Activated CD8-positive, alpha-beta memory T cell treated with anti-CD3 and anti-CD28 coated beads for 48 hours (primary cell): ENCODE results near the gene OPCML.

Experiments
- DNase-seq, 3 experiments: peaks; one replicate each; pipeline ENCODE4 v3.0.0-alpha.2; 2020; ENCODE audit warnings: low read depth in 2 of 3, low spot score in 2 of 3

OPCML gene

DNA sequence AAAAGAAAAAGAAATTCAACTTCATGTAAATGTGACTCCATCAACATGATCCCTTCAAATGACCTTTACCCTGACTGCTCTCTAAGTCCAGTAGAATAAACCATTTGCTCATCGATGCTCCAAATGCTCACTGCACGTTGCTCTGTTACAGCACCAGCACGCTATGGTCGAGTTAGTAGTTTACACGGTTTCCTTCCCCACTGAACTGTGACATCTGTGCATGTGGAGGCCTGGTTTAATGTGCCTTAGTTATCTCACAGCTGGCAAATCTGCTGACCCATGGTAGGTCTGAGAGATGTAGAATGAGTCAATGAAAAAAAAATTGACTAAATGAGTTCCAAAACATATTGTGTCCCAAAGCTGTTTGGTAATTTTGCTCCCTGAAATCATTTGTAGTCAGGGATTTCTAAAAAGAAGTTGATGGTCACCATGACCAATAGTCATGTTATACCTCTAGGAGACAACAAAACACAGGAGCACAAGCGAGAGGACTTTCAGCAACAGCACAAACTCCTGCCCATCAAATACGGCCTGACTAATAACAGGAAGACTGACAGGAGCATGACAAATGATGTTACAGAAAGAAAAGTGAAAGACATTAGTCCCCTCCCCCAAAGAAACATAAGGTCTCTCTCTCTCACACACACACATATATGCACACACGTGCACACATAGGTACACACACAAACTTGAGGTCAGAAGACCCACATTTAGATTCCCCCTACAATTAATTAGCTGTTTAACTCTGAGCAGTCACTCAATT, 624.5 kb downstream of the OPCML start:
- no peak for DNase-seq

DNA sequence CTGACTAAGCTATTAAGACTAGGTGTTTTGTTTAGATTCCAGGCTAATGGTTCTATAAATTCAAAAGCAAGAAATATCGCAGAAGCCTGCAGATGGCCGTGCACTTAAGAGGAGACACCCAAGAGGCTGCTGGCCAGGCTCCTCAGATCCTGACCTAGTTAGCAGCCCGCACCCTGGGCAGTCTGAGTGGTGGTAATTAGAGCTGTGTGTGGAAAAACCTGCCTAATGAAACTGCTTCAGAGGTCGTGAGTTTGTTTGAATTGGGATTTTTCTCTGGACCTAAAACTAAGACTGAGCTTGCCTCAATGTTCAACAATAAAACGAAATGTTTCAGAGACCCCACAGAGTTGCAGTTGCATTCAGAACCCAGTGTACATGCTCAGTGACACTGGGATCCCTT, 627.7 kb downstream of the OPCML start:
- DNase-seq: no peak

DNA sequence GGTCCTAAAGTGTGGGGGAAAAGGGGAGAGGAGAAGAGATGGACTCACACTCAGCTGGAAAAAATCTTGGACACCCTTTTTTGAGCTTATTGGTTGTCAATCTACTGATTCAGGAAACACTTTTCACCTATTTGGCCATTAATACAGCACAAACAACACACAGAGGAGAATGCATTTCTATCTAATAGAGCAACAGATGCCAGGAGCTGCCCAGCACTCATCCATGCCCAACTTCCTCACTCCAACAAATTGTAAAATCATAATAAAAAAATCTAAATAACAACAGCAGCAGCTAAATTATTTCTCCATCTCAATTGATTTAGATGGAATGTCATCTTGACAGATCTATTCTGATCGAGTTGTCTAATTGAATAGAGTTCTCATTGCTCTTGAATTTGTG, 628.2 kb downstream of the OPCML start:
- no peak for DNase-seq

DNA sequence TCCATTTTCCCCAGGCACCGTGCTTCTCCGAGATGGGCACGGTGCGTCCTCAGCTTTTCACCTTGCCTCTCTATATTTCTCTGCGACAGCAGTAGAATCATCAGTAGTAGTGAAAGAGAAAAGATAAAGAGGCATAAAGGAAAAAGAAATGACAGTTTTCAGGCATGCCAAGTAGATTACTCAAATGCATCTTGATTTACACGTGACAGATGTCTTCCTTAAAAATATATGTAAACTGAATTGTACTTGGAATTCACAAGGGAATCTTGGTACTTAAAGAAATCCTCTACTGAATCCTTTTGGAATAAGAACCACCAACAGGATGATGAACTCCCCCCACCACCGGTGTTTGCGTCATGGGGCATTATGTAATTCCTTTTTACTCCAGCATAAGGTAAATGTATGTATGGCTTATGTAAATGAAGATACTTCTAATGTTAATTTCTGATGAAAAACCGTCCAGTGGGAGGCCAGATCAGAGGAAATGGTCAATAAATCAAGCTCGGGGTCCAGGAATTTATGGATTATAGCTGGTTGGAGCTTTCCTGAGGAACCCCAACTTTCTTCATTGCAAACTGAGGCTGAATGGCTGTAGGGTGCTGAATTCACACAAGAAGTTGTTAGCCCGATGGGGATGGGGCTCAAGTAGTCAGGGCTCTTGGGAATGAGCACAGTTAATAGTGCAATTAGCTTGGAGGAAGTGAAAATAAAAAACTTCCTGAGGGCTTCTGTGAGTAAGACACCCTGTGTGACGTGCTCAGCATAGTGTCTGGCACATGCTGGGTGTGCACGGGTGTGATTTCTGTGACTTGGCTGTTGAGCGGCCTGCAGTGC, 630.4 kb downstream of the OPCML start:
- no peak for DNase-seq

DNA sequence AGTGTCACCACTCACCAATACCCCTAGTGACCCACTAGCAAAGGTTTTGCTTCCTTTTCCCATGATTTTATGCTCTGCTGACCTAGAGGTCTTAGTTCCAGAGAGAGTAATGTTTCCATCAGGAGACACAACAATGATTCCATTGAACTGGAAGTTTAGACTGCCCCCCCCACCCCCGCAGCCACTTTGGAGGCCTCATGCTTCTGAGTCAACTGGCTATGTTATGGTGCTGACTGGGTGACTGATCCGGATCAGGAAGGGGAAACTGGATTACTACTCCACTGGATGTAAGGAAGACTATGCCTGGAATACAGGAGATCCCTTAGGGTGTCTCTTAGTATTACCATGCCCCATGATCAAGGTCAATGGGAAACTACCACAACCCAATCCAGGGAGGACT, 633.6 kb downstream of the OPCML start:
- no peak for DNase-seq

DNA sequence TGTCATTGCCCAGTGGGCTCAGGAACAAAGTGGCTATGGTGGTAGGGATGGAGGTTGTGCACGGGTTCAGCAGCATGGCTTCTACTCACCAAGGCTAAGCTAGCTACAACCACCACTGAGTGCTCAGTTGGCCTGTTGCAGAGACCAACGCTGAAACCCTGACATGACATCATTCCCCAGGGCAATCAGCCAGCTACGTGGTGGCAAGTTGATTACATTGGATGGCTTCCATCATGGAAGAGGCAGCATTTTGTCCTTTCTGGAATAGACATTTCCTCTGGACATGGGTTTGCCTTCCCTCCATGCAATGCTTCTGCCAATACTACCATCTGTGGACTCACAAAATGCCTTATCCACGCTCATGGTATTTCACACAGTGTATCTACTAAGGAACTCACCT, 634.3 kb downstream of the OPCML start:
- no peak for DNase-seq

DNA sequence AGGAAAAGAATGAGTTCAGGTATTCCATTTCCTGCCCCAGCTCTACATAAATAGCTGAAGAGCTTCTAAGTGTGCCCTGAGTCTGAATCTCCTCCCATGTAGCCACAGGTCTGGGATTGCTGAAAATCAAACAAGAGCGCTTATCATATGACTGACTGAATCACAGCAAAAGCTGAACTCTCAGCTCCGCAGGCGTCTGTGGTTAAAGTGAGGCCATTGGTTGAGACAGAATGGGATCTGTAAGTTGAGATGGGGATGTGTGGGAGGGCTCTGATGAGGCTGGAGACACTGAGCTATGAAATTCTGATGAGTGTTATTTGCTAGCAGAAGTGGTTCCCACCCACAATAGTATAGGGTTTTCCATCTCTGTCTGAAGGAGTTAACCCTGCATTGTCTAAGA, 637.0 kb downstream of the OPCML start:
- no peak for DNase-seq

DNA sequence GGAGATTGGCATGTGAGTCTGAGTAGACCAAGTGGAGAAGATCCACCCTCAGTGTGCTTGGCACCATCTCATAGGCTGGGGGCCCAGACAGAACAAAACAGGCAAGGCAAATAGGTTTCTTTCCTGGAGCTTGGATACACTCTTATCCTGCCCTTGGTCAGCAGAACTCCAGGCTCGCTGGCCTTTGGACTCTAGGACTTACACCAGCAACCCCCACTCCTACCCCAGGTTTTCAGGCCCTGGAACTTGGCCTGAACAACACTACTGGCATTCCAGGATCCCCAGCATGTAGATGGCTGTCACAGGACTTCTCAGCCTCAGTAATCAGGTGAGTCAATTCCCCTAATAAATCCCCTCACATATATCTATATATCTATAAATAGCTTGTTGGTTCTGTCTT, 637.7 kb downstream of the OPCML start:
- no peak for DNase-seq

DNA sequence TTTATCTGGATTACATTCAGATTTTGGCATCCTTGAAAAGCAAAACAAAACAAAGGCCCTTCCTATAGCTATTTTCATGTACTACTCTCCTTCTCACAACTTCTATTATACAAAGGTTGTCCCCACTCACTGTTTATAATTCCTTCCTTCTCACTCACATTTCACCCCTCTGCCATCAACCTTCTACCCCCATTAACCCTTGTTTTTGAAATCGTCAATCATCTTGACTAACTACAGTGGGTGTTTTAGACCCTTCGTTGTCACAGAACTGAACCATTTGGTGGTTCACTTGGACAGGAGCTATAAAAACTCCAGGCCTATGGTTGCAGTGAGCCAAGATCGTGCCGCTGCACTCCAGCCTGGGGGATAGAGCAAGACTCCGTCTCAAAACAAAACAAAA, 639.4 kb downstream of the OPCML start:
- no peak for DNase-seq

DNA sequence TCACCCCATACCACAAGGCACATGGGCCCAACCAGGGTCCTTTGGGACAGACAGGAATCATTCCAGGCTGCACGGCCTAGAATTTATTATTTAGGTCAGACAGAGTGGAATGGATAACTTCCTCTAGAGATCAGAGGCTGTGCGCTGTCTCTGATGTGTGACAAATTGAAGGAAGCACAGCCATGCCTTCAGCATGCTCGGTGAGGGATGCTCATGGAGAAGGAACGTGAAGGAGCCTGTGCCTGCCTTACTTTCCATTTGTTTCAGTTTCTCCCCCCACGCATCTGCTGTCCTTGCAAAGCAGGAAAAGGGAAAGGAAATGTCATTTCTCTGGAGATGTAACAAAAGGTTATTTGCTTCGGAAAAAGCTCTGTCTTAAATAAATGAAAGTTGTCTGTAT, 644.1 kb downstream of the OPCML start:
- no peak for DNase-seq

DNA sequence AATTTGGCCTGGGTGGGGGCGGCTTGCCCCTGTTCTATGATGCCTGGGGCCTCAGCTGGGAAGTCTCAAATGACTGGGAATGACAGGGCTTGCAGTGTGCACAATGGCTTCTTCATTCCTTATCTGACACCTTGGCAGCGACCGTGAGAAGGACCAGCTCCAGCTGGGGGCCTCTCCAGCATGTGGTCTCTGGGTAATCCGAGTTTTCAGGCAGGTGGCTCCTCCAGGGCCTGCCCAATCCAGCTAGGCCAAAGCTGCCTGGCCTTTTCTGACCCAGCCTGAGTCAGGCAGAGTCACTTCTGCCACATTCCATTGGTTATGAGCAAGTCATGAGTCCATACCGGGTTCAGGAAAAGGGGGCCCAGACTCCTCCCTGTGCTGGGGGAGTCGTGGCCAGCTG, 646.0 kb downstream of the OPCML start:
- no peak for DNase-seq

DNA sequence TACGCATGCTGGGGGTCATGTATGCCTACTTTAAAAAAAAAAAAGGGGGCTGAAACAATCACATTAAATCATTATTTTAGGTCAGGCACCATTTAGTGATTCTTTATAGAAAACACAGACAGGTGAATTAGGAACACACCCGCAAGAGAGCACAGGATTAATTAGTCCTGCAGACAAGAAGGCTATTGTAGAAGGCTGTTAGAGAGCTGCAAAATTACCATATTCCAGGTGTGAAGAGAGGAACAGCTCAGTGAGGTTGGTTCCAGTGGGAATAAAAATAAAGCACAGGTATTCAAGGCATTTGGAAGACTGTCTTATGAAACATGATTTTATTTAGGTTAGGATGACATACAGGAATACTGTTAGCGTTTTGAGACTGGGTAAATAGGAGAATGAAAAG, 649.1 kb downstream of the OPCML start:
- no peak for DNase-seq

DNA sequence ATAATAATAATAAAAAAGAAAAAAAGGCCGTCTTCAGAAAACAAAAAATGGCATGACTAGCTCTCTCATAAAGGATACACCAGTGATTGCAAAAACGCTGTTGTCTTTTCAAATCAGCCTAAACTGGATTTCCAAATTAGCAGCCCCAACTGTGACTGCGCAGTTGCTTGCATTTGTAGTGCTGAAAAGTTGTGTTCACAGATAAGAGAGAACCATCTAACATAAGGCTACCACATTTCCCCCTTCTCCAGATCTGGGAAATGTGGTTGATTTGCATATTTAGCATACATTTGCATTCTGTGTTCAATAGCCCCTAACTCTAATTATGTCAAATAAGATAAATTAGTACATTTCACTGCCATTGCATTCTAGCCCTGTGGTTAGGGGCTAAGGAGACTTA, 650.7 kb downstream of the OPCML start:
- no peak for DNase-seq

DNA sequence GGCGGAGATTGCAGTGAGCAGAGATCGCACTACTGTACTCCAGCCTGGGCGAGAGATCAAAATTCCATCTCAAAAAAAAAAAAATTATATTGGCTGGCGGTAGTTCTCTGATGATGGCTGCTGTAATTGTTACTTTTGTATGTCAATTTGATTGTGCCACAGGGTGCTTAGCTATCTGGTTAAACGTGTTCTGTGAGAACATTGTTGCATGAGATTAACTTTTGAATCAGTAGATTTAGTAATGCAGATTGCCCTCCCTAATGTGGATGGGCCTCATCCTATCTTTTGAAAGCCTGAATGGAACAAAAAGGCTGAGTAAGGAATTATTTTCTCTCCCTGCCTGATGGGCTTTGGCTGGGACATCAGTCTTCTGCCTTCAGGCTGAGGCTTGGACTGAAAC, 654.2 kb downstream of the OPCML start:
- no peak for DNase-seq

DNA sequence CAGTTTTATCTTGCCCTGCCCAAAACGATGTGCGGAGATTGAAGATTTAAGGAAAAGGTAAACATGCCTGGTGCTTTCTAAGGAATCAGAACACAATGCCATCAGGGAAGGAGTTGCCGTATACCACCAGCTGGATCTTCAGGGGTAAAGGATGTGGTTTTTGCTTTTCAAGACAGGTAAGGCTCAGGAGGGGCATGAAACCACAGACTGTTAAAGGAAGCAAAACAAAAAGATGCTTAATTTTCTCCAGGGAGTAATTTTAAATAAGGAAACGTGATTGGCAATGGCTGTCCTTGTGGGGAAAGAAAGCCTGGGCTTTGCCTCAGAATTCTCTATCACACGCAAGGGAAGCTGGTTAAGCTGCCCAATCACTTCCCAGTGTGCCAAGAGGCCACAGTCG, 655.6 kb downstream of the OPCML start:
- DNase-seq: no peak

DNA sequence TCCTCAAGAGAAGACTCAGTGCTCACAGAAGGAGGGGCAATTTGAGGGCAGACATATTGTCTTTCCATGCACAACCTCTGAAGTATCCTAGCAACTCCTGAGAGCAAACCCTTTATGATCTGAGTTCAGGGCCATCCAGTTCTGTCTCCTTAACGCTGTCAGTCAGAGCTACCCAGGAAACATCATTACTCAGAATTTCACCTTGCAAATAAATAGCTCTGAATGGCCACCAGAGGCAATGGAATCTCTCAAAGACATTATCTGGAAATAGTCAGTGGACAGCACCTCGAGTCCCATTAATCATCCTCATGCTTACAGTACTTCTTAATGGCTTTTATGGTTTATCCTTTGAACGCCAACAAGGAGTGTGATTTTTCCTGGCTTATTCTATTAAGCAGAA, 656.1 kb downstream of the OPCML start:
- no peak for DNase-seq

DNA sequence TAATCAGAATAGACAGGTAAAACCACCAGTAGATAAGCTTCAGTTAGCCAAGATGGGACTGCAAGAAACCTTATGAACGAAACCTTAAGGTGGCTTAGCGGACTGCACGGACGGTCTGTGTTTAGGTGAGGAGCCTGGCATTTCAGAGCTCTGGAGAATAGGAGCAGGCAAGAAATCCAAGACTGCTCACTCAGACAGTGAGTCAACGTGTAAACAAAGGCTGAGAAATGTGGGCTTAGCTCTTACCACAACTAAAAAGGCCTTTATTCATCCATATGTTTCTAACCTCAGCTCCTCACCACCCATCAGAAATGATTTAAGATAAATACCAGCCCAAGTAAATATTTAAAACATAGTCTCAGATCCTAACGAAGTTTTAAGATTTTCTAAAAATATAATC, 657.7 kb downstream of the OPCML start:
- DNase-seq: no peak

DNA sequence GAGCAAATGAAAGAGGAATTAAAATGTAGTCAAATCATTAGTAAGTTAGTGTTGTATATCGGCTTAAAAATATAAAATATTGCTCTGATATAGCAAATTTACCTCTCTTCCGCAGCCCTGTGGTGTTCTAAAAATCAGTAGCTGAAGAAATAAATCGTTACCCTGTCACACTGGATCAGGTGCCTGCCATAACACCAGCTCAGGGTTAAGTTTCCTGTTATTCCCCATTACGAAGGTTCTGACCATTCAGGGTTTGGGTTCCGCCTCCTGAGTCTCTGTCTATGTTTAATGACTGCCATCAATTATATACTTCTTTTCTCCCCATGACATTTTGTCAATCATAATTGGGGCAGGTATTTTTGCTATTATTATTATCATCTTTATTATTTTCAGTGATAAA, 658.5 kb downstream of the OPCML start:
- DNase-seq: no peak

DNA sequence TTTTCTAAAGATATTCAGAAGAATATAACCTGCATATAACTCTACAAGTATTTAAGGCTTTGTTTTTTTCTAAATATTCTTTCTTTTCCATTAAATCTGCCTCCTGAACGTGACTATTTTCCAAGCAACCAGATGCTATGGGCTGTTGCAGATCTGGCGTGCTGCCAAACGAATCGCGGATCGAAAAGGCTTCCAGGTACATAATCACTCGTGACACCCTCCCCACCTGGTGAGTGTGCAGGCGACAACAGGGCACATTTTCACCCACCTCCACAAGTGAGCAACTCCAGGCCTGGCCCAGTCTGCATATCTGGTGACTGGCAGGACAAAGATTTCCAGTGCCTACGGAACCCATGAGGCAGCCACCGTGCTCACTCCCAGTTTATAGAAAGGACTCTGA, 660.1 kb downstream of the OPCML start:
- DNase-seq: no peak

DNA sequence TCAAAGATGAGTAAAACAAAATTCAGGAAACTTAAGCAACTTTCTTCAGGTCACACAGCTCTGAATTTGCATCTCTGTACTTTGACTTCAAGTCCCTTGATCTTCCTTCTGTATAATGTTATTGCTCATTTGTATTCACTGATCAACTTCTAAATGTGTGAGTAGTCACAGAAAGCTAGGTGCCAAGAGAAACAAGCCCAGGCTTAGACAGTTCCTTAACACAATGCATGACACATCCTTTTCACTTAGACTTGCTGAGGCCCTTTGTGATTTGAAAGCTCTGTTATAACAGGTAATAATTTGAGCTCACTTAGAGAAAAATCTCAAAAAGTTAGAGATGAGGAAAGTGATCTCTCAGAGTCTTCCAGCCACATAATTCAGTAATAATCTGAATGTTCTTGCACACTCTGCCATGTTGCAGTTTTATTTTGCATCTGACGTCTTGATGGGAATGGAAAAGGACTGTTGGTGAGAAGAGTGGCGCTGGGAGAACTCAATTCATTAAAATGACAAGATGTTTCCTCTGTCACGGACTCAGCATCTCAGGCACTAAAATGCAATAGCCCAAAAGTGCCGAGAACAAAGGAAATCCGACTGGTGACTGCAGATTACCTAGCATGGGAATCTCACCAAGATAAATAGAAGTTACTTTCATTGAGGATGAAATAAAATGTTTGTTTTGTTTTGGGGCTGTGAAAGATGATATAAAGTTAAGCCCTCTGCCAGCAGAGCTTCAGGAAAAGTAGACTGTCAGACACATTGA, 665.3 kb downstream of the OPCML start:
- no peak for DNase-seq

DNA sequence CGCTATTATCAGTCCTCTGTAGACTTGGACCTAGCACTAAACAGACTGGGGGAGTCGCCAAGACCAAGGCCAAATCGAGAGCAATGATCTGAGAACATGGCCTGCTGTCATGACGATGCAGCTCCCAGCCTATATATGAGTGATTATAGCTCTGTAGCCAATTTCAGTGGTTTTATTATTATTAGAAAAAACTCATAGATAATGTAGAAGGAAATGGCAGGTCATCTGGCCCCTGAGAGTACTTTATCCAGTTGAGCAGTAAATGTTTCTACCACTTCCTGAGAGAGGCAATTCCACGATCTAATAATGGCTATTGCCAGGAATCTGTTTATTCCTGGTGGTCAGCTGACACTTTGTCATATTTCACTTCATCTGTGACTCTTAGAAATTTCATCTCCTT, 666.7 kb downstream of the OPCML start:
- no peak for DNase-seq
